Type B pancreatic cell (in vitro differentiated cells): ENCODE results near the gene CALY. TPM values are rescaled to one million over a fixed set of nuclear protein-coding genes. Genes with fewer than 3 reads are reported as not detected.

Experiments used
- DNase-seq: peaks from one replicate; pipeline ENCODE4 v3.0.0; 2021; ENCODE audit warnings: mixed read lengths; ENCODE audit not compliant: unreplicated experiment; ENCODE audit errors: extremely low spot score
- H3K27ac Mint-ChIP-seq: 2 replicates; pipeline ENCODE4 v1.8.0; 2021; ENCODE audit warnings: mild to moderate bottlenecking, mixed read lengths
- H3K27me3 Mint-ChIP-seq: 2 replicates; pipeline ENCODE4 v1.8.0; 2021; ENCODE audit warnings: mixed read lengths
- H3K36me3 Mint-ChIP-seq: 2 replicates; pipeline ENCODE4 v1.8.0; 2021; ENCODE audit warnings: mixed read lengths
- H3K4me1 Mint-ChIP-seq: one replicate; pipeline ENCODE4 v1.8.0; 2021; ENCODE audit warnings: mixed read lengths; ENCODE audit not compliant: unreplicated experiment
- H3K4me3 Mint-ChIP-seq: 2 replicates; pipeline ENCODE4 v1.8.0; 2021; ENCODE audit warnings: mild to moderate bottlenecking, mixed read lengths
- H3K9me3 Mint-ChIP-seq: 2 replicates; pipeline ENCODE4 v1.8.0; 2021; ENCODE audit warnings: mixed read lengths
- total RNA-seq: library from RNA; stranded (reverse); gene quantifications from 2 replicates; pipeline ENCODE4 v1.2.1, GENCODE V29; 2021; ENCODE audit warnings: low replicate concordance
- TF ChIP-seq, protein P1 (sequence below): fragments of 200-600 bp; sonication (generic); conservative IDR thresholded peaks from 2 replicates; pipeline ENCODE4 v1.5.0; 2021; ENCODE audit warnings: antibody characterized with exemption, mild to moderate bottlenecking

The CALY gene
- total RNA-seq, 1 donor from 2014 or later, result 3.6 TPM

DNA sequence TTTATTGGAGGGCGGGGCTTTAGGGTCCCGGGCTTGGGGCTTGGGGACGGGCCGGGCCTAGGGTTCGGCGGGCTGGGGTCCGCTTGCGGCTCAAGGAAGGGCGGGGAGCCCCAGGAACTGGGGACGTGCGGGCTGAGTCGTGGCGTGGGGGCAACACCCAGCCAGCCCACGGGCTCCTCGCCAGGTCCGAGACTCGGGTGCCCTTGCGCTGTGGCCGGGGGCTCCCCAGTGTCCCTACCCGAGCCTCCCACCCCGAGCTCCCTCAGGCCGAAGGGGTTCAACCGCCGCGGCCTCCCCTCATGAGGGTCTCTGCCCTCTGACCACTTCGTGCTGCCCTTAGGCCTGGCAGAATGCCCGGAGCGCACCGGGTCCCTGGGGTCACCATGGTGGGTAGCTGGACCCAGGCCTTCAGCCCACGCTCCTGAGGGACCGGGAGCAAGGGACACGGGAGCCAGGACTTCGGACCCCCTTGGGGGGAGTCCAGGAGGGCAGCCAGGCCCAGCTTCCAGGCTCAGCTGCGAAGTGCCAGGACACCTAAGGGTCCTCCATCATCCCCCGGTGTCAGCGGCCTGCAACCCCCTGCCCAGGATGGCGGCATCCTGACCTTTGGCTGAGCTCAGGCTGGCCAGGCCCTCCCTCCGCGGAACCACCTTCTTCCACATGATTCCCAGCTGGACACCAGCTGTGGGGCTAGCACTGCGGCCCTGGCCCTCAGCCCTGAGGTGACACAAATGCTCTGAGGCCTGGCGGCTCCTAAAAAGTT is 21.6 kb upstream of the CALY start:
- H3K4me3 Mint-ChIP-seq, result peak overlapping the region; percentile 45
- peaks cover 10% of the 10 kb centered on the region for H3K36me3 Mint-ChIP-seq
- no peaks in the 10 kb centered on the region for H3K9me3 Mint-ChIP-seq
- no peak overlapping the region for H3K27ac Mint-ChIP-seq
- H3K27me3 Mint-ChIP-seq, result no peaks in the 10 kb centered on the region
- TF ChIP-seq, protein P1, sequence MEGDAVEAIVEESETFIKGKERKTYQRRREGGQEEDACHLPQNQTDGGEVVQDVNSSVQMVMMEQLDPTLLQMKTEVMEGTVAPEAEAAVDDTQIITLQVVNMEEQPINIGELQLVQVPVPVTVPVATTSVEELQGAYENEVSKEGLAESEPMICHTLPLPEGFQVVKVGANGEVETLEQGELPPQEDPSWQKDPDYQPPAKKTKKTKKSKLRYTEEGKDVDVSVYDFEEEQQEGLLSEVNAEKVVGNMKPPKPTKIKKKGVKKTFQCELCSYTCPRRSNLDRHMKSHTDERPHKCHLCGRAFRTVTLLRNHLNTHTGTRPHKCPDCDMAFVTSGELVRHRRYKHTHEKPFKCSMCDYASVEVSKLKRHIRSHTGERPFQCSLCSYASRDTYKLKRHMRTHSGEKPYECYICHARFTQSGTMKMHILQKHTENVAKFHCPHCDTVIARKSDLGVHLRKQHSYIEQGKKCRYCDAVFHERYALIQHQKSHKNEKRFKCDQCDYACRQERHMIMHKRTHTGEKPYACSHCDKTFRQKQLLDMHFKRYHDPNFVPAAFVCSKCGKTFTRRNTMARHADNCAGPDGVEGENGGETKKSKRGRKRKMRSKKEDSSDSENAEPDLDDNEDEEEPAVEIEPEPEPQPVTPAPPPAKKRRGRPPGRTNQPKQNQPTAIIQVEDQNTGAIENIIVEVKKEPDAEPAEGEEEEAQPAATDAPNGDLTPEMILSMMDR, result no peak
- no peak for DNase-seq
- H3K4me1 Mint-ChIP-seq, result peaks cover 10% of the 10 kb centered on the region

DNA sequence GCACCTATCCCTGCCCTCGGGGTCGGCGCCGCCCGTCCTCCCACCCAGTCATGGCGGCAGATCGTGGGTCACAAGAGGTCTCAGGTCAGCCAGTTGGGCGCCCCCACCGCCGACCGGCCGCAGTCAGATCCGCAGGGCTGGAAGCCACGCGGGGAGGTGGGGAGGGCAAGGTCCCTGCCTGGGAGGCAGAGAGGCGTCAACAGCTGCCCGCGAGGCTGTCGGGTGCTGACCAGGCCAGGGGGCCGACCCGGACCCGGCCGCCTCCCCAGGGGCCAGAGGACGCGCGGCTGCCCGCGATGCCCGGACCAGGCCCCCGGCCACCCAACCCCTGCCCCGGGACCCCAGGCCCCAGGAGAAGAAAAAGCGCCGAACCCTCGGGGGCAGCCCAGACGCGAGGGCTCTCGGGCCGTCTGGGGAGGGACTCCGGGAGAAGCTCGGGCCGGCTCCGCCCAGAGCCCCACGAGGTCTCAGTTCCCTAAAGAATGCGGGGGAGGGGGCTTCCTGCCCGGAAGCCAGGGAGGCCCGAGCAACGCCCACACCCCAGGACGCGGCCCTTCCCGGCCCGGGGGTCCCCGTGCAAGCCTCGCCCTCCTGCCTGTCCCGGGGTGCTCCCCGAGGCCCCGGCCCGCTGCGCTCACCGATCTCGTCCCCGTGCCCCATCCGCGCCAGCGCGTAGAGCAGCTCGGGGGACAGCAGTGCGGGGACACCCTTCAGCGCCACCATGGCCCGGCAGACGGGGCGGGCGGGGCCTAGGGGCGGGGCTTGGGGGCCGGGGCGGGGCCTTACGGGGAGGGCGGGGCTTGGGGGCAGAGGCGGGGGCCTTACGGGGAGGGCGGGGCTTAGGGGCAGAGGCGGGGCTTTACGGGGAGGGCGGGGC is 20.8 kb upstream of the CALY start, which contains the start of gene FUOM:
Gene FUOM, minus strand, starts transcription at position 735 of the 877 bp plus-strand sequence. Its CDS starts 12 bp downstream, at position 723.
- Mint-ChIP-seq H3K27me3 (no peaks in the 10 kb centered on the region), H3K36me3 (peaks cover 10% of the 10 kb centered on the region), H3K4me3 (peak within 1 kb of the TSS; percentile 82), H3K4me1 (peaks cover 10% of the 10 kb centered on the region), H3K27ac (no peak within 1 kb of the TSS), H3K9me3 (no peaks in the 10 kb centered on the region)
- no peak for DNase-seq
- TF ChIP-seq, protein P1, result no peak

DNA sequence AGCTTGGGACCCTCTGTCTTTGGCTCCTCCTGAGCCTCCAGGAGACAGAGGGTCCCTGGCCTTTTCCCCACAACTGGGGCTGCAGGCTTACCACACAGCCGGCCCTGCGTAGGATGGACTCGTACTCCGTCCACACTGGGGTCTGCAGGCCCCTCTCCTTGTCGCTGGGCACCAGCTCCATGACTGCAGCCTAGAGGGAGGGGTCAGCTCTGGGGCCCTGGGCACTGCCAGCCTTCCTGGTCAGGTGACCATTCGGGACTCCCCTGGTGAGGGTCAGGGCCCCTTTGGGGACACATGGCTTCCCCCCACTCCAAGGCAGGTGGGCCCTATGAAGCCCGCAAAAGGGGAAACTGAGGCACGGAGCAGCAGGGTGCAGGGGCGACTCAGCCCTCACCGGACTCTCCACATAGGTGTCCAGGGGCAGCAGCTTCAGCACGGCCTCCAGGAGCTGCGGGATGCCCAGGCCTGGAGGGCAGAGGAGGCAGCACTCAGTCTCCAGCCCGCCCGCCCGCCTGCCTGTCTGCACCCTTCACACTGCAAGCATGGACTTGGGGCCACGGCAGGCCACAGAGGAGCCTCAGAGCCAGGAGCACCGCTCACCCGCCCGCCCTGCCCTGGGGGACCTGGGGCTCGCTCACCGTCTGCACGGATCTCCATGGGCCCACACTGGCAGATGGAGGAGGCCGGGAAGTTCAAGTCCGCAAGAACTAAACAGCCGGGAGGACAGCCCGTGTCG is 20.0 kb upstream of the CALY start:
- peaks cover 10% of the 10 kb centered on the region for H3K4me1 Mint-ChIP-seq
- no peak overlapping the region for H3K27ac Mint-ChIP-seq
- peaks cover 4% of the 10 kb centered on the region for H3K36me3 Mint-ChIP-seq

DNA sequence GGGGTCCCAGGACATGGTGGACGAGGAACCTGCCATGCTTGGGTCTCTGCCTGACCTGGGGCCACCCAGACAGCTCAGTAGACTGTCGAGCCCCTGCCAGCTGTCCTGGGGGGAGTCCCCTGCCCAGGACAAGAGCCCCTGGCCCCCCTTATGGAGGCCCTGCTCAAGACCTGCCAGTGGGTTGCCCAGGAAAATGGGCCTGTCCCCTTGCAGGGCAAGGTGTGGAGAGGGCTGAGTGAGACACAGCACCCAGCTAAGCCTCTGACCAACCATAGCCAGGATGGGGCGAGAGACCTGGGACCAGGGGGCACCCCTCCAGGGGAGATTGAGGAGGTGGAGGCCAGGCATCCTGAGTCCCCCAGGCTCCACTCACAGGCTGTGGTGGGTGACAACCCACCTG is 19.3 kb upstream of the CALY start:
- peak overlapping the region; percentile 54 for H3K4me3 Mint-ChIP-seq
- H3K27me3 Mint-ChIP-seq, result no peaks in the 10 kb centered on the region
- no peaks in the 10 kb centered on the region for H3K9me3 Mint-ChIP-seq
- TF ChIP-seq, protein P1, result no peak
- no peak overlapping the region for H3K27ac Mint-ChIP-seq
- H3K4me1 Mint-ChIP-seq, result peaks cover 10% of the 10 kb centered on the region
- no peak for DNase-seq
- no peaks in the 10 kb centered on the region for H3K36me3 Mint-ChIP-seq

More for the DNA sequence above, 20.0 kb upstream of the CALY start:
- no peaks in the 10 kb centered on the region for H3K27me3 Mint-ChIP-seq
- peak overlapping the region; percentile 82 for H3K4me3 Mint-ChIP-seq
- H3K9me3 Mint-ChIP-seq, result no peaks in the 10 kb centered on the region
- no peak for DNase-seq
- TF ChIP-seq, protein P1, result no peak

DNA sequence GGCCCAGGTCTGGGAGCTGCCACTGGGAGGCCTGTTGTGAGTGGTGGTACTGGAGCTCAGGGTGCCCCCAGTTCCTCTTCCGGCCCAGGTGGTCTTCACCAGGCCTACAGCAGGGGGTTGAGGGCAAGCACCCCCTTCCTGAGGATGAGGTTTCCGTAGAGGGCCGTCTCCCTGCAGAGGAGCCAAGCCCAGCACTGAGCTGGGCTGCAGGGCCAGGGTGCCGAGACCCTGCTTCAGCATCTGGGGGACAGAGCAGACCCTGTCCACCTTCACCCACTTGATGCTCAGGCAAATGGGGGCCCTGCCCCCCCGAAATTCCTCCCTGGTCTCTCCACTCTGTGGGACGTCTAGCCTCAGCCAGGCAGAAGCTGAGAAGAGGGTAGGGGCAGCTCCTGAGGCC is 18.6 kb upstream of the CALY start:
- Mint-ChIP-seq H3K36me3 (no peaks in the 10 kb centered on the region), H3K27me3 (no peaks in the 10 kb centered on the region), H3K4me3 (no peak overlapping the region), H3K9me3 (no peaks in the 10 kb centered on the region), H3K27ac (no peak overlapping the region), H3K4me1 (peaks cover 6% of the 10 kb centered on the region)
- TF ChIP-seq, protein P1, result no peak
- DNase-seq, result no peak
